Midbrain (tissue), 1 donor: ENCODE measurements around the gene CWC25.

Experiments used
- DNase-seq: peaks from one replicate; lab custom pipeline; 2025; lab: John Stamatoyannopoulos, UW

Gene CWC25

GRCh38 chr17:38783227-38783626 is 41.9 kb downstream of the CWC25 start:
- no peak for DNase-seq

GRCh38 chr17:38779965-38780752 is 45.0 kb downstream of the CWC25 start:
- no peak for DNase-seq

GRCh38 chr17:38777641-38778250 is 47.4 kb downstream of the CWC25 start:
- no peak for DNase-seq

GRCh38 chr17:38773258-38773657 is 51.9 kb downstream of the CWC25 start:
- DNase-seq: no peak

GRCh38 chr17:38768417-38768816 is 56.7 kb downstream of the CWC25 start:
- no peak for DNase-seq

GRCh38 chr17:38766341-38766740 is 58.8 kb downstream of the CWC25 start:
- no peak for DNase-seq

GRCh38 chr17:38762231-38762630 is 62.9 kb downstream of the CWC25 start:
- DNase-seq: no peak

- no peak for DNase-seq
These were observed 63.5 kb downstream of the CWC25 start for GRCh38 chr17:38761612-38762011.

- no peak for DNase-seq
These were observed 72.0 kb downstream of the CWC25 start for GRCh38 chr17:38753071-38753506.

GRCh38 chr17:38752308-38753070 is 72.6 kb downstream of the CWC25 start, which contains the start of gene PSMB3:
Gene PSMB3, plus strand, starts transcription at chr17:38752741. Its CDS starts 86 bp downstream, at chr17:38752827.
- peak; percentile 99 for DNase-seq

GRCh38 chr17:38751808-38752307 is 73.3 kb downstream of the CWC25 start:
- peak; percentile 58 for DNase-seq

GRCh38 chr17:38751144-38751807 is 73.8 kb downstream of the CWC25 start:
- DNase-seq: no peak
